ENCODE results near the gene KCNIP4.

The KCNIP4 gene

DNA sequence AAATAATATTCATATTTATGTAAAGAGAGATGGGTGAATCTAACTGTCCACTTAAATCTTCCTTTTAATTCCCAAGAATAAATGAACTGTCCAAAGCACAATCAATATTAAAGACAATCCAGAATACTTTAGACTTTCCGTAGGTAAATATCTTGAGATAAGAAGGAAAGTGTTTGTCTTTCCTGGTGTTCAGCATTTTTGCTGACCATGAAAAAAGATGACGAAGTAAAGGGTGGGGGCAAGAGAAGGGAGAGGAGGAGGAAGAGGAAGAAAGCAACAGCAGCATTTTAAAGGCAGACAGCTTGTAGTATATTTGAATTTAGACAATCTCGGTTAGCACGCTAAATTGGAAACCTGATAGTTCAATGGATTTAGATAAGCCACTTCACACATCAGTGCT lies 498.2 kb downstream of the KCNIP4 start:
- TF ChIP-seq CTCF (IDR thresholded peaks at IDR 0.05; ENCODE audit: poor library complexity, severe bottlenecking), result no peak
- DNase-seq (ENCODE audit: low spot score) (no peak), ATAC-seq (ENCODE audit: low read depth) (no peak)
- no peaks in the 10 kb centered on the region for H3K27me3 ChIP-seq (ENCODE audit: insufficient read depth, poor library complexity, severe bottlenecking)
- no peaks in the 10 kb centered on the region for H3K36me3 ChIP-seq (ENCODE audit: low read depth)
- peaks cover 17% of the 10 kb centered on the region for H3K4me1 ChIP-seq (ENCODE audit: insufficient read depth, poor library complexity, severe bottlenecking)
- no peak overlapping the region for H3K27ac ChIP-seq (ENCODE audit: poor library complexity, severe bottlenecking)
- H3K9me3 ChIP-seq (ENCODE audit: severe bottlenecking), result no peaks in the 10 kb centered on the region
- H3K4me3 ChIP-seq (ENCODE audit: severe bottlenecking), result no peak overlapping the region

GRCh38 chr4:21447301-21448054 lies 501.1 kb downstream of the KCNIP4 start:
- Histone ChIP-seq H3K4me1 (ENCODE audit: insufficient read depth, poor library complexity, severe bottlenecking) (peaks cover 14% of the 10 kb centered on the region), H3K27me3 (ENCODE audit: insufficient read depth, poor library complexity, severe bottlenecking) (no peaks in the 10 kb centered on the region), H3K9me3 (ENCODE audit: severe bottlenecking) (no peaks in the 10 kb centered on the region), H3K27ac (ENCODE audit: poor library complexity, severe bottlenecking) (peak overlapping the region; percentile 24), H3K36me3 (ENCODE audit: low read depth) (no peaks in the 10 kb centered on the region), H3K4me3 (ENCODE audit: severe bottlenecking) (no peak overlapping the region)
- DNase-seq (ENCODE audit: low spot score) (no peak), ATAC-seq (ENCODE audit: low read depth) (peak; percentile 98)
- TF ChIP-seq CTCF (IDR thresholded peaks at IDR 0.05; ENCODE audit: poor library complexity, severe bottlenecking), result peak; percentile 23

DNA sequence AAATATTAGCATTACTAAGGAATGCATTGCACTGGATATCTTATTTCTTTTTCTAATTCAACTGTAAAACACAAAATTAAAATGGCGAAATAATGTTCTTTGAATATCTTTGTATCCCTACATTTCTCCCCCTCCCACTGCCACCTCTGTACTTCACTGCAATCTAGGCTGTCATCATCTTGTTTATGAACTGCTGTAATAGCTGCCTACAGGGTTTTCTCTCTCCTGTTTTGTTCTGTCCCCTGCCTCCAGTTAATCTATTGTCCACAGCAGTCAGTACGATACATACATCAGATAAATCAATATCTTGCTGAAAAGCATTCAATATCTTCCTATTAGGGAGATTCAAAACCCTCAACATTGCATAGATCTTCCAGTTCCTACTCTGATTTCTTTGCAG lies 528.4 kb downstream of the KCNIP4 start:
- no peaks in the 10 kb centered on the region for H3K27me3 ChIP-seq (ENCODE audit: insufficient read depth, poor library complexity, severe bottlenecking)
- no peak for TF ChIP-seq CTCF (IDR thresholded peaks at IDR 0.05; ENCODE audit: poor library complexity, severe bottlenecking)
- DNase-seq (ENCODE audit: low spot score), result no peak
- ATAC-seq (ENCODE audit: low read depth), result no peak
- H3K27ac ChIP-seq (ENCODE audit: poor library complexity, severe bottlenecking), result no peak overlapping the region
- no peak overlapping the region for H3K4me3 ChIP-seq (ENCODE audit: severe bottlenecking)
- no peaks in the 10 kb centered on the region for H3K36me3 ChIP-seq (ENCODE audit: low read depth)
- H3K4me1 ChIP-seq (ENCODE audit: insufficient read depth, poor library complexity, severe bottlenecking), result no peaks in the 10 kb centered on the region
- H3K9me3 ChIP-seq (ENCODE audit: severe bottlenecking), result no peaks in the 10 kb centered on the region

DNA sequence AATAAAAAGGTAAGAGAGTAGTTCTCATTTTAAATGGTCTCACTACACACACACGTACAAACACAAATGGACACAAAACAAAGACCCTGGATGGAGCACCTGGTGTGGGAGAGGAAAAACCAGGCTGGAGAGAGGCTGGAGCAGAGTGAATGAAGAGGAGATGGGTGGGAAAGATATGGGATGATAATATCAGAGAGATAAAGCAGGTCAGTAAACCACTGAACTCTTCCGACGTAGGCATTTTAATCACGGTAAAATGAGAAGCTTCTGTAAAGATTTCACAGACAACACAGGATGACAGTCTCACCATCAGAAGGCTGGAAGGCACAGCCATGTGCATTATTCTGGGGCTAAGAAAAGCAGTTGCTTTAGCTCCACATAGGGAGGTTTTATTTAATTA lies 532.8 kb downstream of the KCNIP4 start:
- no peak for DNase-seq (ENCODE audit: low spot score)
- no peak for ATAC-seq (ENCODE audit: low read depth)
- Histone ChIP-seq H3K4me3 (ENCODE audit: severe bottlenecking) (no peak overlapping the region), H3K4me1 (ENCODE audit: insufficient read depth, poor library complexity, severe bottlenecking) (no peaks in the 10 kb centered on the region), H3K27me3 (ENCODE audit: insufficient read depth, poor library complexity, severe bottlenecking) (no peaks in the 10 kb centered on the region), H3K36me3 (ENCODE audit: low read depth) (no peaks in the 10 kb centered on the region), H3K27ac (ENCODE audit: poor library complexity, severe bottlenecking) (no peak overlapping the region), H3K9me3 (ENCODE audit: severe bottlenecking) (no peaks in the 10 kb centered on the region)
- no peak for TF ChIP-seq CTCF (IDR thresholded peaks at IDR 0.05; ENCODE audit: poor library complexity, severe bottlenecking)

DNA sequence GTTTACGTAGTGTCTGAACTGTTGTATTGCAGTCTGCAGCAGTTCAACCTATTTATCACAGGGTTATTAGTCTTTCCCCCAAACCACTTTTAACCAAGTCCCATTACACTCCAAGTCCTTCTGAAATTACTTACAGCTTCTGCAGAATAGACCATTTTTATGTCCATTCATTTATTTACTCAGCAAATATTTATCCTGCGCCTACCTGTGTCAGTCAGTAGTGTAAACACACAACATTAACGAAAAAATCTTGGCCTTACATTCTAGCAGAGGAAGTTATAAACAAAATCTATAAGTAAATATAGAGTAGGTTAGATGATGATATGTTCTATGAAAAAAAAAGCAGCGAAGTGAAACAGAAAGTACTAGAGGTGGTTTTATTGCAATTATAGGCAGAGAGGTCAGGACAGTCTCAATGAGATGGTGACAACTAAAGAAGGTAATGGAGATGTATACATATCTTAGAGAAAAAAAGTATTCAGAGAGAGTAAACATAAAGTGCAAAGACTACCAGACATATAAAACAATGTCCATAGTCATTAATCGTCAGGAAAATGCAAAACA lies 534.7 kb downstream of the KCNIP4 start:
- Histone ChIP-seq H3K4me1 (ENCODE audit: insufficient read depth, poor library complexity, severe bottlenecking) (no peaks in the 10 kb centered on the region), H3K4me3 (ENCODE audit: severe bottlenecking) (no peak overlapping the region), H3K9me3 (ENCODE audit: severe bottlenecking) (no peaks in the 10 kb centered on the region), H3K27ac (ENCODE audit: poor library complexity, severe bottlenecking) (no peak overlapping the region), H3K36me3 (ENCODE audit: low read depth) (no peaks in the 10 kb centered on the region), H3K27me3 (ENCODE audit: insufficient read depth, poor library complexity, severe bottlenecking) (no peaks in the 10 kb centered on the region)
- ATAC-seq (ENCODE audit: low read depth), result no peak
- no peak for TF ChIP-seq CTCF (IDR thresholded peaks at IDR 0.05; ENCODE audit: poor library complexity, severe bottlenecking)
- no peak for DNase-seq (ENCODE audit: low spot score)
